Muscle layer of colon (tissue), 2 donors: ENCODE measurements around the gene FAM13B.
"Not testable (repeated sequence)": the region's sequence is repeated elsewhere in the genome, so short reads cannot be mapped to it uniquely, and the experiment has no call there.

ENCODE experiments used
- H3K27ac ChIP-seq: one replicate; pipeline ENCODE4 v1.7.0; 2013; ENCODE audit warnings: low read depth, mild to moderate bottlenecking, low read length, moderate library complexity
- H3K27me3 ChIP-seq, 2 donors: one replicate each; pipeline ENCODE4 v1.7.0; 2013; ENCODE audit warnings: low read length in 2 of 2, mild to moderate bottlenecking in 2 of 2; ENCODE audit not compliant: insufficient read depth in 2 of 2, control insufficient read depth in 1 of 2
- H3K36me3 ChIP-seq: one replicate; pipeline ENCODE4 v1.7.0; 2013; ENCODE audit warnings: mild to moderate bottlenecking, low read length; ENCODE audit not compliant: insufficient read depth
- H3K4me1 ChIP-seq: one replicate; pipeline ENCODE4 v1.7.0; 2013; ENCODE audit warnings: mild to moderate bottlenecking, low read length; ENCODE audit not compliant: insufficient read depth
- H3K4me3 ChIP-seq, 2 donors: one replicate each; pipeline ENCODE4 v1.7.0; 2013; ENCODE audit warnings: low read length in 2 of 2, low read depth in 1 of 2, mild to moderate bottlenecking in 1 of 2, moderate library complexity in 1 of 2
- H3K9ac ChIP-seq: one replicate; pipeline ENCODE4 v1.7.0; 2013; ENCODE audit warnings: low read length
- H3K9me3 ChIP-seq: one replicate; pipeline ENCODE4 v1.7.0; 2013; ENCODE audit warnings: mild to moderate bottlenecking, low read length
- donor health status: abdominal sarcoma.
- donor health status: Adenocarcinoma of cecum.

FAM13B gene

GRCh38 chr5:138032572-138033385, at the start of gene FAM13B:
Gene FAM13B (minus strand): TSS chr5:138033079. CDS start chr5:138019111, 13,968 bp downstream.
- H3K36me3 ChIP-seq, result no peaks in the 10 kb centered on the region

GRCh38 chr5:138082033-138082432, 49.2 kb upstream of the FAM13B start:
- H3K27me3 ChIP-seq, result no peaks in the 10 kb centered on the region
- H3K4me1 ChIP-seq, result no peaks in the 10 kb centered on the region
- no peak overlapping the region for H3K4me3 ChIP-seq
- no peaks in the 10 kb centered on the region for H3K9me3 ChIP-seq
- H3K9ac ChIP-seq, result no peak overlapping the region
- no peak overlapping the region for H3K27ac ChIP-seq
- H3K36me3 ChIP-seq, result no peaks in the 10 kb centered on the region

More at GRCh38 chr5:138032572-138033385, at the start of gene FAM13B:
- Histone ChIP-seq H3K4me1 (peaks cover 33% of the 10 kb centered on the region), H3K4me3 (peak within 1 kb of the TSS; percentile 90 to 99), H3K27ac (peak within 1 kb of the TSS; percentile 100), H3K9me3 (no peaks in the 10 kb centered on the region), H3K27me3 (no peaks in the 10 kb centered on the region), H3K9ac (peak within 1 kb of the TSS; percentile 97)

GRCh38 chr5:138078006-138078643, 45.2 kb upstream of the FAM13B start:
- H3K4me1 ChIP-seq, result no peaks in the 10 kb centered on the region
- H3K4me3 ChIP-seq, result no peak overlapping the region
- H3K27me3 ChIP-seq, result no peaks in the 10 kb centered on the region
- no peaks in the 10 kb centered on the region for H3K9me3 ChIP-seq
- H3K9ac ChIP-seq, result no peak overlapping the region
- H3K27ac ChIP-seq, result no peak overlapping the region
- H3K36me3 ChIP-seq, result no peaks in the 10 kb centered on the region

GRCh38 chr5:138077064-138077696, 44.3 kb upstream of the FAM13B start:
- H3K9me3 ChIP-seq, result no peaks in the 10 kb centered on the region
- H3K27ac ChIP-seq, result no peak overlapping the region
- H3K4me1 ChIP-seq, result no peaks in the 10 kb centered on the region
- no peak overlapping the region for H3K4me3 ChIP-seq
- H3K27me3 ChIP-seq, result no peaks in the 10 kb centered on the region
- H3K36me3 ChIP-seq, result no peaks in the 10 kb centered on the region
- H3K9ac ChIP-seq, result no peak overlapping the region

DNA sequence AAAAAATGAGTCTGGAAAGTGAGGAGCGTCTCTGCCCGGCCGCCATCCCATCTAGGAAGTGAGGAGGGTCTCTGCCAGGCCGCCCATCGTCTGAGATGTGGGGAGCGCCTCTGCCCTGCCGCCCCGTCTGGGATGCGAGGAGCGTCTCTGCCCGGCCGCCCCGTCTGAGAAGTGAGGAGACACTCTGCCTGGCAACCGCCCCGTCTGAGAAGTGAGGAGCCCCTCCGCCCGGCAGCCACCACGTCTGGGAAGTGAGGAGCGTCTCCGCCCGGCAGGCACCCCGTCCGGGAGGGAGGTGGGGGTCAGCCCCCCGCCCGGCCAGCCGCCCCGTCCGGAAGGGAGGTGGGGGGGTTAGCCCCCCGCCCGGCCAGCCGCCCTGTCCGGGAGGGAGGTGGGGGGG, 37.1 kb upstream of the FAM13B start:
- H3K36me3 ChIP-seq, H3K4me1 ChIP-seq, H3K4me3 ChIP-seq, H3K27ac ChIP-seq, H3K9me3 ChIP-seq, H3K9ac ChIP-seq, H3K27me3 ChIP-seq: not testable (repeated sequence)

DNA sequence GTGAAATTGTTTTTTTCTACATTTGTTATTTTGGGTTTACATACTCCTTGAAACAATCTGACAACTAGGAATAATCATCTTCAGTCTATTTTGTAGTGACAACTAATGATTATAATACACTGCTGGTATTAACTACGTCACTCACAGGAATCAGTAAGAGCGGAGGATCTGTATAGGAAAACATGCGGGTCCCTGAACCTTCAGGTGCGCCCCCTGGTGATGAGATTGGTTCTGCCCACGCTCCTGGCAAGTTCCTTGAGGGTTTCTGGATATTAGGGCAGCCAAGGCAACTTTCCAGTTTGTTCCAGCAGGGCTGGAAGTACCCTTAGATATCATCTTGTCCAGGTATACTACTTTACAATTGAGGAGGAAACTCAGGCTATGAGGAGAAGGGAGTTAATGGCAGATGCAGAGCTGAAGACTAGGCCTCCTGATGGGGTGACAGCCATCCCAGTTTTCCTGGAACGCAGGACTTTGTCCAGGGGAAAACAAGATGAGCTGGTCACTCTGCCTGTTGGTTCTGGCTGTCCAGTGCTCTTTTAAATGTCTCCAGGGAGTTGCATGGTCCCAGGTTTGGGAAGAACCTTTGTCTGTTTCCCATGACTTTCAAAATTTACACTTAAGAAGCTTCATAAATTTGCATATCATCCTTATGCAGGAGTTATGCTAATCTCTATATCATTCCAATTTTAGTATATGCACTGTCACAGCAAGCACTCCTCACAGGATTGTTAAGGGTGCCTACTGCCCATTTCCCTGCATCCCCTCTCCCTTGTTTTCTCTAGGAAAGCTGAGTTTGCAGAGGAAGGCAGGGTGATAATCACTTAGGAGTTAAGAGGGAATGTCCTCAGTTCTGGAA, 36.1 kb upstream of the FAM13B start:
- no peak overlapping the region for H3K27ac ChIP-seq
- H3K4me3 ChIP-seq, result no peak overlapping the region
- H3K27me3 ChIP-seq, result no peaks in the 10 kb centered on the region

GRCh38 chr5:138067945-138068344, 35.1 kb upstream of the FAM13B start:
- Histone ChIP-seq H3K27ac (no peak overlapping the region), H3K4me3 (no peak overlapping the region)

More for the DNA sequence above, 36.1 kb upstream of the FAM13B start:
- no peak overlapping the region for H3K9ac ChIP-seq
- no peaks in the 10 kb centered on the region for H3K9me3 ChIP-seq
- no peaks in the 10 kb centered on the region for H3K4me1 ChIP-seq
- no peaks in the 10 kb centered on the region for H3K36me3 ChIP-seq

GRCh38 chr5:138065102-138065501, 32.2 kb upstream of the FAM13B start:
- H3K4me1 ChIP-seq, result no peaks in the 10 kb centered on the region
- no peak overlapping the region for H3K27ac ChIP-seq
- H3K27me3 ChIP-seq, result no peaks in the 10 kb centered on the region
- no peaks in the 10 kb centered on the region for H3K9me3 ChIP-seq
- no peak overlapping the region for H3K4me3 ChIP-seq
- no peak overlapping the region for H3K9ac ChIP-seq
- no peaks in the 10 kb centered on the region for H3K36me3 ChIP-seq

More at GRCh38 chr5:138067945-138068344, 35.1 kb upstream of the FAM13B start:
- Histone ChIP-seq H3K4me1 (no peaks in the 10 kb centered on the region), H3K27me3 (no peaks in the 10 kb centered on the region), H3K9ac (no peak overlapping the region), H3K36me3 (no peaks in the 10 kb centered on the region), H3K9me3 (no peaks in the 10 kb centered on the region)

DNA sequence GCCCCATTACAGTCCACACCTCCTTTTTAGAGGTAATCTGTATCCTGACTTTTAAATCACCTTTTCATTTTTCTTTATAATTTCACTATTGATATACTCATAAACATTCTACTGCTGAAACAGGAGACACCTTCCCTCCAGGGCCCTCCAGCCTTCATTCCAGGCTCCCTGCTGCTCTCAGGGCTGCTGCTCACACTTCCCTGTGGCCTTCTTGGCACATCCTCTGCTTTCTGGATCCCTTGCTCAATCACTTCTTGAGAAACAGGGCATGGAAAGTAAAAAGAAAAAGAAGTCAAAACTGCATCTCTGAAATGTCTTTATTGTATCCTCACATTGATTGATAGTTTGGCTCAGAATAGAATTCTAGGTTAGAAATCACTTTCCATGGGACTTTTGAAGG, 31.6 kb upstream of the FAM13B start:
- H3K36me3 ChIP-seq, result no peaks in the 10 kb centered on the region
- H3K4me1 ChIP-seq, result no peaks in the 10 kb centered on the region
- no peaks in the 10 kb centered on the region for H3K27me3 ChIP-seq

GRCh38 chr5:138054847-138055558, 22.1 kb upstream of the FAM13B start:
- Histone ChIP-seq H3K4me1 (no peaks in the 10 kb centered on the region), H3K36me3 (no peaks in the 10 kb centered on the region), H3K9ac (no peak overlapping the region), H3K27ac (no peak overlapping the region), H3K27me3 (no peaks in the 10 kb centered on the region), H3K4me3 (no peak overlapping the region), H3K9me3 (no peaks in the 10 kb centered on the region)

More for the DNA sequence above, 31.6 kb upstream of the FAM13B start:
- H3K27ac ChIP-seq, result no peak overlapping the region
- no peaks in the 10 kb centered on the region for H3K9me3 ChIP-seq
- no peak overlapping the region for H3K4me3 ChIP-seq
- no peak overlapping the region for H3K9ac ChIP-seq
